Measurements from ENCODE around the gene RALGAPA1.
"Not testable (repeated sequence)": the region's sequence is repeated elsewhere in the genome, so short reads cannot be mapped to it uniquely, and the experiment has no call there.

Gene RALGAPA1

DNA sequence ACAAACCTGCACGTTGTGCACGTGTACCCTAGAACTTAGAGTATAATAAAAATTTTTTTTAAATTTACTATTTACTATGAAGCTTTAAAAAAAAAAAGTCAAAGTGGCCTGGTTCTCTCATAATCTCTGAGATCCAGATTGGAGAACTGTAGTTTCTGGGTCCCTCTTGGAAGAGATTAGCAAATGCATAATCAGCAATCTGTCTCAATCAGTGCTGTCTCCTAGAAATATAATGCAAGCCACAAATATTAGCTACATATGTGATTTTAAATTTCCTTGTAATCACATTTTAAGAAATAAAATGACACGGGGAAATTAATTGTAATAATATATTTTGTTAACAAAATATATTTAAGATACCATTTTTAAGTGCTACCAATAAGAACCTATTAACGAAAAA is 32.3 kb downstream of the RALGAPA1 start:
- TF ChIP-seq, protein P1, sequence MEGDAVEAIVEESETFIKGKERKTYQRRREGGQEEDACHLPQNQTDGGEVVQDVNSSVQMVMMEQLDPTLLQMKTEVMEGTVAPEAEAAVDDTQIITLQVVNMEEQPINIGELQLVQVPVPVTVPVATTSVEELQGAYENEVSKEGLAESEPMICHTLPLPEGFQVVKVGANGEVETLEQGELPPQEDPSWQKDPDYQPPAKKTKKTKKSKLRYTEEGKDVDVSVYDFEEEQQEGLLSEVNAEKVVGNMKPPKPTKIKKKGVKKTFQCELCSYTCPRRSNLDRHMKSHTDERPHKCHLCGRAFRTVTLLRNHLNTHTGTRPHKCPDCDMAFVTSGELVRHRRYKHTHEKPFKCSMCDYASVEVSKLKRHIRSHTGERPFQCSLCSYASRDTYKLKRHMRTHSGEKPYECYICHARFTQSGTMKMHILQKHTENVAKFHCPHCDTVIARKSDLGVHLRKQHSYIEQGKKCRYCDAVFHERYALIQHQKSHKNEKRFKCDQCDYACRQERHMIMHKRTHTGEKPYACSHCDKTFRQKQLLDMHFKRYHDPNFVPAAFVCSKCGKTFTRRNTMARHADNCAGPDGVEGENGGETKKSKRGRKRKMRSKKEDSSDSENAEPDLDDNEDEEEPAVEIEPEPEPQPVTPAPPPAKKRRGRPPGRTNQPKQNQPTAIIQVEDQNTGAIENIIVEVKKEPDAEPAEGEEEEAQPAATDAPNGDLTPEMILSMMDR (IDR thresholded peaks at IDR 0.05; ENCODE audit: low read depth, low read length), result no peak
- TF ChIP-seq MYC (IDR thresholded peaks at IDR 0.05; ENCODE audit: low read depth, low read length), result no peak
- TF ChIP-seq POLR2A (IDR thresholded peaks at IDR 0.05; ENCODE audit: extremely low read depth, insufficient read length), result no peak
- TF ChIP-seq, protein P2, sequence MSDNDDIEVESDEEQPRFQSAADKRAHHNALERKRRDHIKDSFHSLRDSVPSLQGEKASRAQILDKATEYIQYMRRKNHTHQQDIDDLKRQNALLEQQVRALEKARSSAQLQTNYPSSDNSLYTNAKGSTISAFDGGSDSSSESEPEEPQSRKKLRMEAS (IDR thresholded peaks at IDR 0.05; ENCODE audit: low read depth, low read length), result no peak
- DNase-seq (ENCODE audit: low read depth), result no peak
- no peak overlapping the region for H3K4me3 ChIP-seq (ENCODE audit: low read depth, low read length)

DNA sequence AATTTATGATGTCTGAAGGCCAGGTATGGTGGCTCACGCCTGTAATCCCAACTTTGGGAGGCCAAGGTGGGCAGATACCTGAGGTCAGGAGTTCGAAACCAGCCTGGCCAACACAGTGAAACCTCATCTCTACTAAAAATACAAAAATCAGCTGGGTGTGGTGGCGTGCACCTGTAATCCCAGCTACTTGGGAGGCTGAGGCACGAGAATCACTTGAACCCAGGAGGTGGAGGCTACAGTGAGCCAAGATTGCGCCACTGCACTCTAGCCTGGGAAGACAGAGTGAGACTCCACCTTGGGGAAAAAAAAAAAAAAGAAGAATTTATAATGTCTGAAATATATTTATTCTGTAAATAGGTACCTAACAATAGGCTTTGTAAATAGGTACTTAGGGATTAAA is 33.0 kb downstream of the RALGAPA1 start:
- H3K4me3 ChIP-seq (ENCODE audit: low read depth, low read length); DNase-seq (ENCODE audit: low read depth): not testable (repeated sequence)

DNA sequence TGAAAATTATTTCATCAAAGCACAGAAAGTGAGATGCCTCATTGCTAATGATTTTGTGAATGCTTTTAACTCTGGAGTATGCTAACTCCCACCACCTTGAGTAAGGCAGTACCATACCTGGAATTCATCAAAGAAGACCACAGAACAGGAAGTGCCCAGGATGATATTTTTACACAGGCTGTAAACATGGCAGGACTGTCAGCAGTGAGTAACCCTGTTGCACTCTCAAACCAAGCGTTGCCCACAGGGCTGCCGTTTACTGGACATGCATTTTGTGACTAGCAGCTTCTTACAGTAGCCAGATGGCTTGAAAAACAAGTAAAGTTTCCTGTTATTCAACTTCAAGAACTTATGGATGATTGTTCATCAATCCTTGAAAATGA is 42.4 kb downstream of the RALGAPA1 start:
- DNase-seq (ENCODE audit: low read depth), result no peak
- no peak overlapping the region for H3K4me3 ChIP-seq (ENCODE audit: low read depth, low read length)
- TF ChIP-seq MYC (IDR thresholded peaks at IDR 0.05; ENCODE audit: low read depth, low read length), result no peak
- TF ChIP-seq, protein P1 (IDR thresholded peaks at IDR 0.05; ENCODE audit: low read depth, low read length), result no peak
- TF ChIP-seq, protein P2 (IDR thresholded peaks at IDR 0.05; ENCODE audit: low read depth, low read length), result no peak
- no peak for TF ChIP-seq POLR2A (IDR thresholded peaks at IDR 0.05; ENCODE audit: extremely low read depth, insufficient read length)

DNA sequence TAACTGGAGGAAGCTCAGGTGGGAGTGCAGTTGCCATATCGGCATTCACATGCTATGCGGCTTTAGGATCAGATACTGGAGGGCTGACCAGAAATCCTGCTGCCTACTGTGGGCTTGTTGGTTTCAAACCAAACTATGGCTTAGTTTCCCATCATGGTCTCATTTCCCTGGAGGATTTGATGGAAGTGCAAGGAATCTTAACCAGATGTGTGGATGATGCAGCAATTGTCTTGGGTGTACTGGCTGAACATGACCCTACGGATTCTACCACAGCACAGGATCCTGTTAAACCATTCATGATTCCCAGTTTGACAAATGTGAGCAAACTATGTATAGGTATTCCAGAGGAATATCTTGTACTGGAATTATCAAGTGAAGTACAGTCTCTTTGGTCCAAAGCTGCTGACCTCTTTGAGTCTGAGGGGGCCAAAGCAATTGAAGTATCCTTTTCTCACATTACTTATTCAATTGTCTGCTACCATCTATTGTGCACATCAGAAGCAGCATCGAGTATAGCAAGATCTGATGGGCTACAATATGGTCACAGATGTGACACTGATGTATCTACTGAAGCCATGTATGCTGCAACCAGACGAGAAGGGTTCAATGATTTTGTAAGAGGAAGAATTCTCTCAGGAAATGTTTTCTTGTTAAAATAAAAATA is 42.9 kb downstream of the RALGAPA1 start:
- DNase-seq (ENCODE audit: low read depth), result no peak
- TF ChIP-seq, protein P2 (IDR thresholded peaks at IDR 0.05; ENCODE audit: low read depth, low read length), result no peak
- TF ChIP-seq MYC (IDR thresholded peaks at IDR 0.05; ENCODE audit: low read depth, low read length), result no peak
- TF ChIP-seq, protein P1 (IDR thresholded peaks at IDR 0.05; ENCODE audit: low read depth, low read length), result no peak

DNA sequence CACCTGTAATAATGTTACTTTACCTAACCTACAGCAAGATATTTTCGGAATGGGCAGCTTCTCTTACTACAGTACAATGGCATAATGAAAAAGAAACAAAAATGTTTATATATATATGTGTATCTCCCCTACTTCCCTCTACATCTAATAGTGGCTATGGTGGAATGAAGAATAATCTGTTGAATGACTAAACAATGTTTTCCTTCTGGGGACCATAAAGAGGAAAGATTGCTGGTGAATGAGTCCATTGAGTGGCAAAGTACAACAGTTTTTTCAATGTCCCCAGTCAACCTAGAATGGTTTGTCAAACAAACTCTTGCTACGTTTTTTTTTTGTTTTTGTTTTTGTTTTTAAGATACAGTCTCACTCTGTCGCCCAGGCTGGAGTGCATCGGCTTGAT is 47.2 kb downstream of the RALGAPA1 start:
- no peak overlapping the region for H3K4me3 ChIP-seq (ENCODE audit: low read depth, low read length)
- TF ChIP-seq, protein P2 (IDR thresholded peaks at IDR 0.05; ENCODE audit: low read depth, low read length), result no peak
- TF ChIP-seq, protein P1 (IDR thresholded peaks at IDR 0.05; ENCODE audit: low read depth, low read length), result no peak
- TF ChIP-seq POLR2A (IDR thresholded peaks at IDR 0.05; ENCODE audit: extremely low read depth, insufficient read length) (no peak), MYC (IDR thresholded peaks at IDR 0.05; ENCODE audit: low read depth, low read length) (no peak)
- no peak for DNase-seq (ENCODE audit: low read depth)

More for the DNA sequence above, 42.9 kb downstream of the RALGAPA1 start:
- H3K4me3 ChIP-seq (ENCODE audit: low read depth, low read length), result no peak overlapping the region

DNA sequence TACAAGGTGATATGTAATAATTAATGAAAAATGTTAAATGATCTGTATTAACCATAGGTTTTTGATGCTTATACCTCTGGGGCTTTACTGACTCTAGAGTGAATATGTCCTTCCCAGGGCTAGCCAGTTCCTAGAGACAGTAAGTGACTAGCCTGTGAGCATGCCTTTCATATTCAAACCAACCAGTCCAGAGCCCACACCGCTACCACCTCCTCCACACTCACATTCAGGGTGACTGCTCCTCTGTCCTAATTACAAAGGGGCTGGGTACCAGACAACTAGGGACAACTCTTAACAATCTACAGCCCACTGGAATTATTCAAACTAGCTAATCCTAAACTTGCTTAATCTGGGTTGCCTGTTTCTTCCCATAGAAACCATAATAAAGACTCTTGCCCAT is 49.0 kb downstream of the RALGAPA1 start:
- TF ChIP-seq, protein P1 (IDR thresholded peaks at IDR 0.05; ENCODE audit: low read depth, low read length), result no peak
- TF ChIP-seq MYC (IDR thresholded peaks at IDR 0.05; ENCODE audit: low read depth, low read length) (no peak), POLR2A (IDR thresholded peaks at IDR 0.05; ENCODE audit: extremely low read depth, insufficient read length) (no peak)
- TF ChIP-seq, protein P2 (IDR thresholded peaks at IDR 0.05; ENCODE audit: low read depth, low read length), result no peak
- no peak for DNase-seq (ENCODE audit: low read depth)
- no peak overlapping the region for H3K4me3 ChIP-seq (ENCODE audit: low read depth, low read length)

All from NB4 (cell line).